CD8-positive, alpha-beta memory T cell (primary cell): Measurements from ENCODE around the gene ITGB5. TPM values are rescaled to one million over a fixed set of nuclear protein-coding genes. Genes with fewer than 3 reads are reported as not detected.
"Not testable (repeated sequence)": the region's sequence is repeated elsewhere in the genome, so short reads cannot be mapped to it uniquely, and the experiment has no call there.

Experiments used
- CTCF ChIA-PET: fragments of 350-600 bp; sonication (Branson Sonifier 250); formaldehyde crosslinking; loops from one replicate; lab custom pipeline; 2021; ENCODE audit warnings: antibody characterized with exemption; lab: Charles Lee
- POLR2A ChIA-PET: fragments of 350-600 bp; sonication (Branson Sonifier 250); formaldehyde crosslinking; loops from one replicate; lab custom pipeline; 2021; ENCODE audit warnings: antibody characterized with exemption; lab: Charles Lee
- DNase-seq, 5 donors: peaks; one replicate each; pipeline versions ENCODE4 v3.0.0 to v3.0.0-alpha.2; 2020 to 2022; ENCODE audit warnings: mixed read lengths in 1 of 5
- H3K27ac ChIP-seq: one replicate; pipeline ENCODE4 v1.7.0; 2013; ENCODE audit warnings: low read depth, mild to moderate bottlenecking, low read length, moderate library complexity
- H3K27me3 ChIP-seq: 2 replicates; pipeline ENCODE4 v1.7.0; 2013; ENCODE audit warnings: low read length, mild to moderate bottlenecking; ENCODE audit not compliant: insufficient read depth, poor library complexity, severe bottlenecking
- H3K36me3 ChIP-seq: 2 replicates; pipeline ENCODE4 v1.7.0; 2013; ENCODE audit warnings: mild to moderate bottlenecking, low read length, moderate library complexity; ENCODE audit not compliant: insufficient read depth
- H3K4me1 ChIP-seq: 2 replicates; pipeline ENCODE4 v1.7.0; 2013; ENCODE audit warnings: mild to moderate bottlenecking, low read length, moderate library complexity; ENCODE audit not compliant: insufficient read depth
- H3K4me3 ChIP-seq: 2 replicates; pipeline ENCODE4 v1.7.0; 2013; ENCODE audit warnings: mild to moderate bottlenecking, low read length
- H3K9me3 ChIP-seq: 2 replicates; pipeline ENCODE4 v1.7.0; 2013; ENCODE audit warnings: mild to moderate bottlenecking, low read length
- H3K27ac Mint-ChIP-seq, 8 donors: one replicate each; pipeline ENCODE4 v1.8.0; 2020 to 2021; ENCODE audit warnings: mixed read lengths in 8 of 8, mild to moderate bottlenecking in 6 of 8, inconsistent platforms in 3 of 8, moderate library complexity in 3 of 8
- H3K27me3 Mint-ChIP-seq, 2 donors: one replicate each; pipeline ENCODE4 v1.8.0; 2020 to 2021; ENCODE audit warnings: mixed read lengths in 2 of 2, mild to moderate bottlenecking in 1 of 2, moderate library complexity in 1 of 2
- H3K36me3 Mint-ChIP-seq, 3 donors: one replicate each; pipeline ENCODE4 v1.8.0; 2020 to 2021; ENCODE audit warnings: mixed read lengths in 3 of 3, inconsistent platforms in 1 of 3, mild to moderate bottlenecking in 1 of 3
- H3K4me1 Mint-ChIP-seq, 3 donors: one replicate each; pipeline ENCODE4 v1.8.0; 2020 to 2021; ENCODE audit warnings: mixed read lengths in 3 of 3, inconsistent platforms in 1 of 3, mild to moderate bottlenecking in 1 of 3
- H3K4me3 Mint-ChIP-seq, 7 donors: one replicate each; pipeline ENCODE4 v1.8.0; 2020 to 2021; ENCODE audit warnings: mixed read lengths in 7 of 7, mild to moderate bottlenecking in 6 of 7, moderate library complexity in 4 of 7, inconsistent platforms in 2 of 7
- H3K9me3 Mint-ChIP-seq, 5 donors: one replicate each; pipeline ENCODE4 v1.8.0; 2020 to 2022; ENCODE audit warnings: mixed read lengths in 5 of 5, mild to moderate bottlenecking in 3 of 5, moderate library complexity in 2 of 5, inconsistent platforms in 1 of 5
- polyA plus RNA-seq: library from polyadenylated mRNA; unstranded; fragments of 300-500 nt; fragmentation: Illumina TruSeq; gene quantifications from one replicate; pipeline ENCODE4 v1.2.3, GENCODE V29; 2021
- total RNA-seq, 2 experiments: library from RNA; stranded (reverse); gene quantifications; one replicate each; pipeline ENCODE4 v1.2.3, GENCODE V29; 2021

The ITGB5 gene
- total and polyA plus RNA-seq, 3 experiments from 2014 or later: 0.62 to 3.3 (median 2.0) TPM

DNA sequence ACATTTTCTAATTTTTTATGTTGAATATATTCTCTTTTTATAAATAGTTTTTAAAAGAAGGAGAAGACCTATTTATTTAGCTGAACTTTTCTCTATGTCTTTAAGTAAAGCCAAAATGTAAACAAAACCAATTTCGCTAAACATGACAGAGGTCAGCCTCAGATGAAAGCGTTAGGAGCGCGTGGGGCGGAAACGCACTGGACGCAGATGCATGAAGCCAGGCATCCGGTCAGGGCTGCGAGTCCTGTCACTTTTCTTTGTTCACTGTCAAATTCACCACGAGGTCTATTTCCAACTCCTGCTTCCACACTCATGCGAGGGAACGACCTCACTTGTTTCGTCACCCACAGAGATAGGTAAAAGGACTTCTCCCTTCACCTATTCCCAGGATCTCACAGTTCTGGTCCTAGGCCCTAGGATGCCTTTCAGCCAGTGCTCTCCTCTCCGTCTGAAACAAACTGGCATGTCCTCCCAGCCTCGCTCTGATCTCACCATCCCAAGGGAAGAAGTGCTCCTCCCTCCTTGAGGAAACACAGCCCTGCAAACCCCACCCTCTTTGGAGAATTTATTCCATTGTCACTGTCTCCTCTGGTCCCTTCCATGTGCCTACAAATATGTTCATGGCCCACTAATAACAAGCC lies 57.9 kb downstream of the ITGB5 start:
- Histone ChIP-seq H3K4me3 (no peak overlapping the region), H3K4me1 (no peaks in the 10 kb centered on the region), H3K36me3 (no peaks in the 10 kb centered on the region), H3K27ac (no peak overlapping the region), H3K27me3 (no peaks in the 10 kb centered on the region), H3K9me3 (no peaks in the 10 kb centered on the region)
- Mint-ChIP-seq H3K4me3 (no peak overlapping the region), H3K36me3 (no peaks in the 10 kb centered on the region), H3K9me3 (no peaks in the 10 kb centered on the region), H3K4me1 (peaks cover 0 to 7% (median 5%) of the 10 kb centered on the region in 3 donors), H3K27me3 (peaks cover 1 to 17% of the 10 kb centered on the region in 2 donors), H3K27ac (no peak overlapping the region)
- POLR2A ChIA-PET: no interaction called here
- CTCF ChIA-PET: no interaction called here
- DNase-seq: no peak

DNA sequence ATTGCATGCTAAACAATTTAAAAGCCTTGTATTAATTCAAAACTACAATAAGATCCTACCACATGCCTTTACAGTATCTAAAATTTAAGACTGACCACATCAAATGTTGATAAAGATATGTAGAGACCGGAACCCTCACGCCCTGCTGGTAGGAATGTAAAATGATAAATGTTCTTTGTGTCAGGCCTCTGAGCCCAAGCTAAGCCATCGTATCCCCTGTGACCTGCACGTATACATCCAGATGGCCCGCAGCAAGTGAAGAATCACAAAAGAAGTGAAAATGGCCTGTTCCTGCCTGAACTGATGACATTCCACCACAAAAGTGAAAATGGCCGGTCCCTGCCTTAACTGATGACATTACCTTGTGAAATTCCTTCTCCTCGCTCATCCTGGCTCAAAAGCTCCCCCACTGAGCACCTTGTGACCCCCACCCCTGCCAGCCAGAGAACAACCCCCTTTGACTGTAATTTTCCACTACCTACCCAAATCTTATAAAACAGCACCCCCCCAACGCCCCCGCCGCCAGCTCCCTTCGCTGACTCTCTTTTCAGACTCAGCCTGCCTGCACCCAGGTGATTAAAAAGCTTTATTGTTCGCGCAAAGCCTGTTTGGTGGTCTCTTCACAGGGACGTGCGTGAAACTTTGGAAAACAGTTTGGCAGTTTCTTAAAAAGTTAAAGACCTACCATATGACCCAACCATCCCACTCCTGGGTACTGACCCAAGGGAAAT lies 59.5 kb downstream of the ITGB5 start:
- H3K9me3 ChIP-seq, H3K4me3 ChIP-seq, H3K36me3 ChIP-seq, H3K4me3 Mint-ChIP-seq, H3K9me3 Mint-ChIP-seq, H3K27ac ChIP-seq, H3K36me3 Mint-ChIP-seq, POLR2A ChIA-PET, H3K4me1 ChIP-seq, DNase-seq, H3K27ac Mint-ChIP-seq, H3K4me1 Mint-ChIP-seq, H3K27me3 ChIP-seq: not testable (repeated sequence)
- CTCF ChIA-PET: interaction anchor here (1.1 kb wide), 1 partner anchor 167 kb away, joined by 3 read pairs; no protein-coding TSS in a partner anchor
- peaks cover 1 to 11% of the 10 kb centered on the region in 2 donors for H3K27me3 Mint-ChIP-seq

DNA sequence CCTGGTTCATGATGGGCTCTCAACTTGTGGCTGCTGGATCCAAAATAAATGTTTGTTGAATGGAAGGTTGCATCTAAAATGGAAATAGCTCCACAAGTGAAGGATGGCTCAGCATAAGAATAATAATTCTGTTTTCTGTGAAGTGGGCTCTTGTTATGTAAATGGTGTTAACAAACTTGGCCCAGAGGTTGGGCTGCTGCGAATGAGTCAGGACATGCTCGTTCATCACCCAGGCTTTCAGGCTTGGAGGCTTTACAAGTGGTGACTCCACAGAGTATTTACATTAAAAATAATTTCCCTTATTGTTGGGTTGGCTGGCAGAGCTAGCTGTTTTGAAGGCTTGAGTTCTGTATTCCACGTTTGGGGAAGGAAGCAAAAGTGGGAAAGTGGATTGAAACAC lies 60.5 kb downstream of the ITGB5 start:
- CTCF ChIA-PET: no interaction called here
- no peaks in the 10 kb centered on the region for H3K9me3 Mint-ChIP-seq
- peaks cover 6 to 20% of the 10 kb centered on the region in 2 donors for H3K27me3 Mint-ChIP-seq

DNA sequence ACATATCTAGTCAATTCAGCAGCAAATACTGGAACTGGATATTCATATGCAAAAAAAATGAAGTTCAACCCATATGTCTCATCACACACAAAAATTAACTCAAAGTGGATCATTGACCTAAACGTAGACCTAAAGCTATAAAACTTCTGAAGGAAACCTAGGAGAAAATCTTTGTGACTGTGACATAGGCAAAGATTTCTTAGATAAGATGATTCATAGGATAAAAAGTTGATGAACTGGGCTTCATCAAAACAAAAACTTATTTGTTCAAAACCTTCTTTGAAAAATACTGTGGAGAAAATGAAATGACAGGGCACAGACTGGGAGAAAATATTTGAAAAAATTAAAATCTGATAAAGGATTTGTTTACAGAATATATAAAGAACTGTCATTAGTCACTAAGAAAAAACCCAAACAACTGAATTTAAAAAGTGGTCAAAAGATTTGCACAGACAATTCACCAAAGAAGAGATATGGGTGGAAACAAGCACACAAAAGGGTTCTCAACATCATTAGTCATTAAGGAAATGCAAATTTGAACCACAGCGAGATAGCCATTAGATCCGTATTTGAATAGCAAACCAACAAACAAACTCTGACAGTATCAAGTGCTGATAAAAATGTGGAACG lies 62.8 kb downstream of the ITGB5 start:
- Histone ChIP-seq H3K36me3 (no peaks in the 10 kb centered on the region), H3K4me3 (no peak overlapping the region), H3K27me3 (no peaks in the 10 kb centered on the region), H3K9me3 (no peaks in the 10 kb centered on the region), H3K27ac (no peak overlapping the region), H3K4me1 (no peaks in the 10 kb centered on the region)
- H3K9me3 Mint-ChIP-seq: no peaks in the 10 kb centered on the region
- ChIA-PET CTCF (no interaction called here), POLR2A (no interaction called here)
- H3K4me1 Mint-ChIP-seq: no peaks in the 10 kb centered on the region
- no peak overlapping the region for H3K4me3 Mint-ChIP-seq
- H3K27ac Mint-ChIP-seq: no peak overlapping the region
- peaks cover 12 to 31% of the 10 kb centered on the region in 2 donors for H3K27me3 Mint-ChIP-seq
- no peak for DNase-seq
- no peaks in the 10 kb centered on the region for H3K36me3 Mint-ChIP-seq

More for the DNA sequence above, 60.5 kb downstream of the ITGB5 start:
- H3K27ac Mint-ChIP-seq: no peak overlapping the region
- H3K4me1 Mint-ChIP-seq: no peaks in the 10 kb centered on the region
- H3K4me3 Mint-ChIP-seq: no peak overlapping the region
- Histone ChIP-seq H3K27ac (no peak overlapping the region), H3K27me3 (no peaks in the 10 kb centered on the region), H3K36me3 (no peaks in the 10 kb centered on the region), H3K4me1 (no peaks in the 10 kb centered on the region), H3K9me3 (no peaks in the 10 kb centered on the region), H3K4me3 (no peak overlapping the region)
- no peak for DNase-seq
- no peaks in the 10 kb centered on the region for H3K36me3 Mint-ChIP-seq
- POLR2A ChIA-PET: no interaction called here

DNA sequence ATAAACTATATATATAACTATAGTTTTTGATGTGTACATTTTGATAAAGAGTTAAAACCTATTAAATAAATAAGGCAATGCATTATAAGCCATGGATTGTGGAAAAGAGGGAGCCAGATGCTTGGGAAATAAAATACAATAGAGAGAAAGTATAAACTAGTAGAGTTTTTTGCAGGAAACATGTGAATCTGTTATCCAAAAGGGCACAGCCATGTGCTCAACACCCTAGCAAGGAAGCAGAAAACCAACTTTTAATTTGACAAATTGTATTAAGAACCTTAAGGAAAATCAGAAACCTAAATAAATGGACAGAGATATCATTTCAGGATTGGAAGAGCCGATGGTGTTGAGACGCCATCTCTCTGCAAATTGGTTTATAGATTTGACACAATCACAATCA lies 63.5 kb downstream of the ITGB5 start:
- Histone ChIP-seq H3K4me3 (no peak overlapping the region), H3K27ac (no peak overlapping the region), H3K9me3 (no peaks in the 10 kb centered on the region), H3K36me3 (no peaks in the 10 kb centered on the region), H3K27me3 (no peaks in the 10 kb centered on the region), H3K4me1 (no peaks in the 10 kb centered on the region)
- no peaks in the 10 kb centered on the region for H3K36me3 Mint-ChIP-seq
- H3K9me3 Mint-ChIP-seq: no peaks in the 10 kb centered on the region
- POLR2A ChIA-PET: no interaction called here
- H3K27me3 Mint-ChIP-seq: peaks cover 12 to 35% of the 10 kb centered on the region in 2 donors
- DNase-seq: no peak
- H3K27ac Mint-ChIP-seq: no peak overlapping the region
- no peak overlapping the region for H3K4me3 Mint-ChIP-seq
- CTCF ChIA-PET: no interaction called here
- H3K4me1 Mint-ChIP-seq: no peaks in the 10 kb centered on the region

DNA sequence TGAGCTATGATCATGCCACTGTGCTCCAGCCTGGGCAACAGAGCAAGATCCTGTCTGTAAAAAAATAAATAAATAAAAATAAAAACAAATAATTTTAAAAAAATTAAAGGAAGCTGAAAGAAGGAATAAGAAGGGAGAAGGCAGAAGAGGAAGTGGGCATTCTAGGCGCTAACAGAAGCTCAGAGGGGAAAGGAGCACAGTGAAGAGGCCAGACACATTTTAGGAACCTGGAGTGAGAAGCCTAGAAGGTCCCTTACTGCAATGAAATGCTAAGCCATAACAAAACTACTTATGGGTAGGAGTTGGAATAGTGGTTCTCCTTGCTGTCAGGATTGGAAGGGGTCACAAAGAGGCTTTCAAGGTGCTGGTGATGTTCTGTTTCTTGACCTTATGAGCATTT lies 64.0 kb downstream of the ITGB5 start:
- DNase-seq: no peak
- H3K36me3 Mint-ChIP-seq: no peaks in the 10 kb centered on the region
- ChIA-PET CTCF (no interaction called here), POLR2A (no interaction called here)
- H3K9me3 Mint-ChIP-seq: no peaks in the 10 kb centered on the region
- no peaks in the 10 kb centered on the region for H3K4me1 Mint-ChIP-seq
- H3K36me3 ChIP-seq: no peaks in the 10 kb centered on the region
- no peaks in the 10 kb centered on the region for H3K9me3 ChIP-seq
- H3K27ac Mint-ChIP-seq: no peak overlapping the region
- no peaks in the 10 kb centered on the region for H3K27me3 ChIP-seq
- H3K4me1 ChIP-seq: no peaks in the 10 kb centered on the region
- no peak overlapping the region for H3K4me3 ChIP-seq
- H3K4me3 Mint-ChIP-seq: no peak overlapping the region
- H3K27me3 Mint-ChIP-seq: peaks cover 12 to 35% of the 10 kb centered on the region in 2 donors
- no peak overlapping the region for H3K27ac ChIP-seq

DNA sequence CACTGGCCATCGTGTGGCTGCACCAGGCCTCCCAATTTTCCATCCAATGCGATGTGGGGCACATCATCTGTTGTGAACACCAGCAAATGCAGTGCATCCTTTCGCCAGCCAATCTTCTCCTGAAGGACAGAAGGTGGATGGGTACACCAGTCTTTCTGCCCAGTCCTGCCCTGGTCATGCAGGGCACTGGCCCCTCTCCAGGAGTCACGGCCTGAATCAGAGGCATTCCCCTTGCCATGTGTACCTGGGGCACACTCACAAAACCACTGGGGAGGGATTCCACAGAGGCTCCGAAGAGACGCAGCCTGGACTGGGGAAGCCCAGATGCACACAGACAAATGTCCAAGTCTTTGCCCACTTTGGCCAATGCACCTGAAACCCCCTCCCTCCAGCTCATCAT lies 65.8 kb downstream of the ITGB5 start:
- Histone ChIP-seq H3K4me3 (no peak overlapping the region), H3K4me1 (no peaks in the 10 kb centered on the region), H3K36me3 (no peaks in the 10 kb centered on the region), H3K9me3 (no peaks in the 10 kb centered on the region), H3K27ac (no peak overlapping the region), H3K27me3 (no peaks in the 10 kb centered on the region)
- no peaks in the 10 kb centered on the region for H3K9me3 Mint-ChIP-seq
- POLR2A ChIA-PET: no interaction called here
- CTCF ChIA-PET: no interaction called here
- no peak overlapping the region for H3K4me3 Mint-ChIP-seq
- DNase-seq: no peak
- H3K4me1 Mint-ChIP-seq: no peaks in the 10 kb centered on the region
- H3K27me3 Mint-ChIP-seq: peaks cover 18 to 35% of the 10 kb centered on the region in 2 donors
- no peaks in the 10 kb centered on the region for H3K36me3 Mint-ChIP-seq
- no peak overlapping the region for H3K27ac Mint-ChIP-seq

DNA sequence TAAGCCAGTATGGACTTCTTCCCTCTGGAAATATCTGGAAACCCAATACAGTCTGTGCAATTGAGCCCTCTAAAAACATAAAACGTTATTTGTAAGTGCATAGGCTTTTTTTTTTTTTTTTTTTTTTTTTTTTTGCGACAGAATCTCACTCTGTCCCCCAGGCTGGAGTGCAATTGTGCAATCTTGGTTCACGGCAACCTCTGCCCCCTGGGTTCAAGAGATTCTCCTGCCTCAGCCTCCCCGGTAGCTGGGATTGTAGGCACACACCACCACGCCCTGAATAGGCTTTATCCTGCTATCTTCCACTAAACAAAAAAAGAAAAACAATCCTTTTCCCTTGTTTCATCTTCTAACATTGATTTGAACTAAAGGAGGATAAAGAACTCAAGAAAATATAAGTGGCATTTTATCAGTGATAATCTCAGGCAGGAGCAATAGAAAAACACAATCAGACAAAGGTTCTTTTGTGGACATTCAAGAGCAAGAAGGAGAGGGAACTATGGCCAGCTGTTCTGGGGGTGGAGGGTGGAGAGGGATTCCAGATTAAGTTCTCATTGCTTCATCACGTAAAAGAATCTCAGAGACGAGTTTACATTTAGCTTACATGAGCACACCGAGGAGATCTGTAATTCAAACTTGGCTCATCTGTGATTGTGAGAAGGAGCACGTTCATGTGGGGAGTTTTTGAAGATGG lies 68.6 kb downstream of the ITGB5 start:
- H3K4me1 ChIP-seq: no peaks in the 10 kb centered on the region
- CTCF ChIA-PET: no interaction called here

More for the DNA sequence above, 68.6 kb downstream of the ITGB5 start:
- H3K4me3 ChIP-seq: no peak overlapping the region
- DNase-seq: no peak
- Mint-ChIP-seq H3K9me3 (no peaks in the 10 kb centered on the region), H3K36me3 (no peaks in the 10 kb centered on the region), H3K4me3 (no peak overlapping the region), H3K27ac (no peak overlapping the region), H3K27me3 (peaks cover 20 to 35% of the 10 kb centered on the region in 2 donors), H3K4me1 (no peaks in the 10 kb centered on the region)
- no peaks in the 10 kb centered on the region for H3K27me3 ChIP-seq
- H3K9me3 ChIP-seq: no peaks in the 10 kb centered on the region
- H3K27ac ChIP-seq: no peak overlapping the region
- POLR2A ChIA-PET: no interaction called here
- H3K36me3 ChIP-seq: no peaks in the 10 kb centered on the region
